ENCODE measurements around the gene PRH1.

- TF ChIP-seq CTCF (IDR thresholded peaks at IDR 0.05; ENCODE audit: borderline replicate concordance, extremely low read depth, low read length, poor library complexity, severe bottlenecking) (no peak), EZH2 (IDR thresholded peaks at IDR 0.05; ENCODE audit: borderline replicate concordance, low read depth, low read length, severe bottlenecking) (no peak)
These were observed 28.2 kb downstream of the PRH1 start for GRCh38 chr12:10855807-10856206.
